Liver (tissue), 9 donors: ENCODE measurements around the gene SAPCD2. TPM values are rescaled to one million over a fixed set of nuclear protein-coding genes. Genes with fewer than 3 reads are reported as not detected.

Experiments used
- DNase-seq: peaks from one replicate; pipeline ENCODE4 v3.0.0-alpha.2; 2017; ENCODE audit warnings: low spot score
- H3K27ac ChIP-seq, 2 donors: one replicate each; pipeline ENCODE4 v1.7.0; 2013; ENCODE audit warnings: inconsistent platforms in 2 of 2, low read length in 2 of 2, control low read depth in 1 of 2, low read depth in 1 of 2, mild to moderate bottlenecking in 1 of 2
- H3K27me3 ChIP-seq, 4 donors: one replicate each; pipeline versions ENCODE4 v1.6.1 to v1.7.0; 2013; ENCODE audit warnings: low read length in 3 of 4, inconsistent platforms in 1 of 4, mild to moderate bottlenecking in 1 of 4, moderate library complexity in 1 of 4; ENCODE audit not compliant: control insufficient read depth in 4 of 4, insufficient read depth in 4 of 4
- H3K36me3 ChIP-seq, 4 donors: one replicate each; pipeline versions ENCODE4 v1.6.1 to v1.7.0; 2013; ENCODE audit warnings: low read length in 3 of 4, mild to moderate bottlenecking in 3 of 4, low read depth in 1 of 4, moderate library complexity in 1 of 4; ENCODE audit not compliant: control insufficient read depth in 4 of 4, insufficient read depth in 3 of 4
- H3K4me1 ChIP-seq, 4 donors: one replicate each; pipeline versions ENCODE4 v1.6.1 to v1.7.0; 2013; ENCODE audit warnings: low read length in 3 of 4, mild to moderate bottlenecking in 3 of 4, moderate library complexity in 1 of 4; ENCODE audit not compliant: control insufficient read depth in 4 of 4, insufficient read depth in 4 of 4
- H3K4me3 ChIP-seq, 3 donors: one replicate each; pipeline versions ENCODE4 v1.6.1 to v1.7.0; 2013; ENCODE audit warnings: low read length in 3 of 3, control low read depth in 1 of 3, low read depth in 1 of 3, mild to moderate bottlenecking in 1 of 3
- H3K9ac ChIP-seq, 2 donors: one replicate each; pipeline ENCODE4 v1.7.0; 2013; ENCODE audit warnings: low read length in 2 of 2, mild to moderate bottlenecking in 2 of 2, moderate library complexity in 2 of 2, control low read depth in 1 of 2, low read depth in 1 of 2
- H3K9me3 ChIP-seq, 4 donors: one replicate each; pipeline versions ENCODE4 v1.6.1 to v1.7.0; 2013; ENCODE audit warnings: low read length in 3 of 4; ENCODE audit not compliant: control insufficient read depth in 4 of 4
- ATF3 ChIP-seq: IDR thresholded peaks from 2 replicates; pipeline ENCODE4 v1.6.1; 2016; ENCODE audit warnings: antibody characterized with exemption
- EGR1 ChIP-seq, 2 donors: IDR thresholded peaks; 2 replicates each; pipeline ENCODE4 v1.6.1; 2016 to 2018; ENCODE audit warnings: antibody characterized with exemption in 2 of 2, low read depth in 2 of 2
- FOXA1 ChIP-seq: IDR thresholded peaks from 2 replicates; pipeline ENCODE4 v1.6.1; 2016; ENCODE audit warnings: antibody characterized with exemption
- FOXA2 ChIP-seq: IDR thresholded peaks from 2 replicates; pipeline ENCODE4 v1.6.1; 2016; ENCODE audit warnings: antibody characterized with exemption
- GABPA ChIP-seq, 2 donors: IDR thresholded peaks in 1 of 2; conservative IDR thresholded peaks in 1 of 2; 2 replicates each; pipeline ENCODE4 v1.6.1; 2016; ENCODE audit warnings: antibody characterized with exemption in 2 of 2, mild to moderate bottlenecking in 1 of 2, moderate library complexity in 1 of 2
- HNF4A ChIP-seq, 2 donors: conservative IDR thresholded peaks; 2 replicates each; pipeline ENCODE4 v1.6.1; 2016; ENCODE audit warnings: antibody characterized with exemption in 2 of 2, mild to moderate bottlenecking in 2 of 2
- HNF4G ChIP-seq: IDR thresholded peaks from 2 replicates; pipeline ENCODE4 v1.6.1; 2016; ENCODE audit warnings: antibody characterized with exemption
- JUND ChIP-seq, 2 donors: IDR thresholded peaks; 2 replicates each; pipeline ENCODE4 v1.6.1; 2016; ENCODE audit warnings: antibody characterized with exemption in 2 of 2
- RAD21 ChIP-seq, 2 donors: IDR thresholded peaks; 2 replicates each; pipeline ENCODE4 v1.6.1; 2016; ENCODE audit warnings: antibody characterized with exemption in 2 of 2, mild to moderate bottlenecking in 2 of 2
- REST ChIP-seq: IDR thresholded peaks from 2 replicates; pipeline ENCODE4 v1.6.1; 2016; ENCODE audit warnings: antibody characterized with exemption, mild to moderate bottlenecking
- RXRA ChIP-seq, 2 donors: IDR thresholded peaks; 2 replicates each; pipeline ENCODE4 v1.6.1; 2017 to 2018; ENCODE audit warnings: antibody characterized with exemption in 2 of 2, mild to moderate bottlenecking in 1 of 2
- SP1 ChIP-seq: IDR thresholded peaks from 2 replicates; pipeline ENCODE4 v1.6.1; 2018; ENCODE audit warnings: antibody characterized with exemption, mild to moderate bottlenecking
- TAF1 ChIP-seq: conservative IDR thresholded peaks from 2 replicates; pipeline ENCODE4 v1.6.1; 2016; ENCODE audit warnings: antibody characterized with exemption, mild to moderate bottlenecking
- YY1 ChIP-seq: IDR thresholded peaks from 2 replicates; pipeline ENCODE4 v1.6.1; 2016; ENCODE audit warnings: antibody characterized with exemption, mild to moderate bottlenecking
- WGBS: extraction: QIAGEN DNeasy Blood & Tissue Kit; methylation state at CpG from one replicate; pipeline ENCODE4 v1.1.7; 2013; 5-methylcytosine and 5-hydroxymethylcytosine counted together
- polyA plus RNA-seq, 2 donors: library from polyadenylated mRNA; stranded (reverse) in 1 of 2; unstranded in 1 of 2; fragments of 200-250 nt in 1 of 2; fragments of >200 nt in 1 of 2; fragmentation: Nextera tagmentation in 1 of 2; extraction: Ambion mirVana in 1 of 2; gene quantifications; one replicate each; pipeline versions ENCODE4 v1.2.1 to v1.2.3, GENCODE V29; 2013 to 2015
- total RNA-seq, 2 donors: library from RNA; depleted of rRNA; stranded (reverse); fragments of >200 nt; gene quantifications; one replicate each; pipeline ENCODE4 v1.2.3, GENCODE V29; 2014
- TF ChIP-seq, protein P1 (sequence below): IDR thresholded peaks from 2 replicates; pipeline ENCODE4 v1.6.1; 2016; ENCODE audit warnings: antibody characterized with exemption
- donor health status: healthy.
- donor health status: healthy.
- donor health status: healthy.
- donor health status: healthy.
- donor health status: healthy.

SAPCD2 gene
- total and polyA plus RNA-seq, 4 donors, result 0.06 to 1.8 (median 0.23) TPM

GRCh38 chr9:137027369-137028262 is 42.7 kb downstream of the SAPCD2 start, which contains the start of gene ABCA2:
TSS of gene ABCA2 (minus strand) at chr9:137028237. CDS start at chr9:137028140, 97 bp downstream.
- no peaks in the 10 kb centered on the region for H3K27me3 ChIP-seq

DNA sequence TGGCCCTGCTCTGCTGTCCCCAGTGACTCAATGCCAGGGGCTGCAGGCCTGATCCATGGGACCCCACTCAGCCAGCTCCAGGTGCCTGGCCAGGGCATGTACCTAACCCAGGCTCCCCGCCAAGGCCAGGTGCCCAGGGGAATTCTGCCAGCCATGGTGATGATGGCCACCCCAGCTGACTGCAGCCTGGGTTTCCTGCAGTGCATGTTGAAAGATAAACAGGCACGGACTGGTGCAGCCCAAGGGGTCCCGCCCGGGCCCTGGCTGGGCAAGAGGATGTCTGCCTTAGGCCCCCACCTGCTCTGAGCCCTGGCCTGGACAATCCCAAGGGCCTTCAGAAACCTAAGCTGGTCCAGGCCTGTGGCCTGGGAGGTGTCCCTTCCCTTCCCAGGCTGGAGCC is 43.5 kb downstream of the SAPCD2 start:
- Histone ChIP-seq H3K9ac (peak overlapping the region in 1 of 2 donors; percentile 10), H3K27ac (peak overlapping the region; percentile 43 to 71), H3K4me1 (peaks cover 39 to 71% (median 54%) of the 10 kb centered on the region in 4 donors), H3K36me3 (no peaks in the 10 kb centered on the region), H3K27me3 (no peaks in the 10 kb centered on the region), H3K4me3 (peak overlapping the region in 2 of 3 donors; percentile 58 to 72), H3K9me3 (no peaks in the 10 kb centered on the region)
- DNase-seq, result no peak
- WGBS, result 36% methylated on average over 4 of the region's 4 CpGs
- peak in 1 of 2 donors; percentile 4 for TF ChIP-seq RXRA (IDR thresholded peaks at IDR 0.05)
- TF ChIP-seq YY1, result peak; percentile 25
- no peak for TF ChIP-seq GABPA (IDR thresholded peaks at IDR 0.05 in 1 of 2, conservative IDR thresholded peaks at IDR 0.05 in 1 of 2)

More at GRCh38 chr9:137027369-137028262, 42.7 kb downstream of the SAPCD2 start, which contains the start of gene ABCA2:
- Histone ChIP-seq H3K36me3 (no peaks in the 10 kb centered on the region), H3K27ac (peak within 1 kb of the TSS; percentile 43 to 71), H3K4me3 (peak within 1 kb of the TSS; percentile 46 to 72 (median 58)), H3K9me3 (no peaks in the 10 kb centered on the region), H3K4me1 (peaks cover 39 to 66% (median 50%) of the 10 kb centered on the region in 4 donors), H3K9ac (peak within 1 kb of the TSS; percentile 23 to 55)
- 2% methylated on average over 95 of the region's 95 CpGs for WGBS
- no peak for DNase-seq
- TF ChIP-seq RAD21 (IDR thresholded peaks at IDR 0.05) (no peak), FOXA2 (no peak), JUND (IDR thresholded peaks at IDR 0.05) (no peak), ATF3 (no peak), FOXA1 (no peak), HNF4A (conservative IDR thresholded peaks at IDR 0.05) (no peak), TAF1 (no peak), SP1 (no peak), EGR1 (IDR thresholded peaks at IDR 0.05; ENCODE audit: low read depth in 2 of 2) (no peak), HNF4G (no peak), REST (no peak), GABPA (IDR thresholded peaks at IDR 0.05 in 1 of 2, conservative IDR thresholded peaks at IDR 0.05 in 1 of 2) (no peak)
- TF ChIP-seq, protein P1, sequence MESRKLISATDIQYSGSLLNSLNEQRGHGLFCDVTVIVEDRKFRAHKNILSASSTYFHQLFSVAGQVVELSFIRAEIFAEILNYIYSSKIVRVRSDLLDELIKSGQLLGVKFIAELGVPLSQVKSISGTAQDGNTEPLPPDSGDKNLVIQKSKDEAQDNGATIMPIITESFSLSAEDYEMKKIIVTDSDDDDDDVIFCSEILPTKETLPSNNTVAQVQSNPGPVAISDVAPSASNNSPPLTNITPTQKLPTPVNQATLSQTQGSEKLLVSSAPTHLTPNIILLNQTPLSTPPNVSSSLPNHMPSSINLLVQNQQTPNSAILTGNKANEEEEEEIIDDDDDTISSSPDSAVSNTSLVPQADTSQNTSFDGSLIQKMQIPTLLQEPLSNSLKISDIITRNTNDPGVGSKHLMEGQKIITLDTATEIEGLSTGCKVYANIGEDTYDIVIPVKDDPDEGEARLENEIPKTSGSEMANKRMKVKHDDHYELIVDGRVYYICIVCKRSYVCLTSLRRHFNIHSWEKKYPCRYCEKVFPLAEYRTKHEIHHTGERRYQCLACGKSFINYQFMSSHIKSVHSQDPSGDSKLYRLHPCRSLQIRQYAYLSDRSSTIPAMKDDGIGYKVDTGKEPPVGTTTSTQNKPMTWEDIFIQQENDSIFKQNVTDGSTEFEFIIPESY, result no peak
